Stimulated activated CD8-positive, alpha-beta memory T cell treated with anti-CD3 and anti-CD28 coated beads, Interleukin-12 subunit alpha, Interleukin-12 subunit beta, amount 100 ng/mL, for 24 hours (primary cell): ENCODE results near the gene TMEM134.

Experiments used
- DNase-seq: peaks from one replicate; pipeline ENCODE4 v3.0.0-alpha.2; 2020; ENCODE audit errors: extremely low read depth

TMEM134 gene

GRCh38 chr11:67458266-67458665, 10.8 kb downstream of the TMEM134 start:
- DNase-seq = no peak

DNA sequence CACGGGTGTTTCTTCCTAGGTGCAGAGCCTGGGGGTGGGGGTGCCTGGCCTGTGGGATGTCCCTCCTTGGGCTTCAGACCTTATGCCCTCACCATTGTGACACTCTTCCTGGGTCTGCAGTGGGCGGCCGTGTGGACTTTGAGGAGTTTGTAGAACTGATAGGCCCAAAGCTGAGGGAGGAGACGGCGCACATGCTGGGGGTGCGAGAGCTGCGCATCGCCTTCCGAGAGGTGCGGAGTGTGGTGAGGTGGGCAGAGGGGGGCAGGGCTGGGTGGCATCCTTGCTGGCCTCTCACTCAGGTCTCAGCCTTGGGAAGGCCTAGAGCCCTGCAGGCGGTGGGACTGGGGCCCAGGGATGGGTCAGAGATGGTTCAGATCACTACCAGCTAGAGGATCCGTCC, 11.6 kb downstream of the TMEM134 start:
- DNase-seq = no peak

DNA sequence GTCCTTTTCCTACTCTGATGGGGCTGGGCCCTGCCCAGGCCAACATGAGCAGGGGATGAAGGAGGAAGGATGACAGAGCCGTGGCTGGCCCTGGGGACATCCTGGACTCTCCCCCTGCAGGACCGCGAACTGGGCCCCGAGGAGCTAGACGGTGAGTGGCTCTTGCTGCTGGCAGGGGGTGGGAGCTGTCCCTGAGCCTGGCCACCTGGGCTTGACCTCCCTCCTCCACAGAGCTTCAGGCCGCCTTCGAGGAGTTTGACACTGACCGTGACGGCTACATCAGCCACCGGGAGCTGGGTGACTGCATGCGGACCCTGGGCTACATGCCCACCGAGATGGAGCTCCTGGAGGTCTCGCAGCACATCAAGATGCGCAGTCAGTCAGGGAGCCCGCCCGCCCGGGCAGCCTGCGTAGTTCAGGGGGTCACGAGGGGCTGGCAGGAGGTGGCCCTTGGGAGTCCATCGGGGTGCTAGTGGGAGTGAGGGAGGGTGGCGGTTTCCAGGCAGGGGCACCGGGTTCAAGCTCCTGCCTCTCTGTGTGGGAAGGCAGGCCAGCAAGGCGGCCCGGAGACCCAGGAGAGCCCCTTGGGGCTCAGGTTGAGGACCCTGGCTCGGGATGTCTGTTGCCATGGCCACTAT, 12.9 kb downstream of the TMEM134 start:
- DNase-seq = no peak

- DNase-seq = no peak
Observed at GRCh38 chr11:67455054-67455453, 14.0 kb downstream of the TMEM134 start, which contains the start of gene CABP4. Gene CABP4 (plus strand): TSS chr11:67455354. CDS start chr11:67455424, 70 bp downstream.

GRCh38 chr11:67453816-67454732, 15.0 kb downstream of the TMEM134 start:
- no peak for DNase-seq

DNA sequence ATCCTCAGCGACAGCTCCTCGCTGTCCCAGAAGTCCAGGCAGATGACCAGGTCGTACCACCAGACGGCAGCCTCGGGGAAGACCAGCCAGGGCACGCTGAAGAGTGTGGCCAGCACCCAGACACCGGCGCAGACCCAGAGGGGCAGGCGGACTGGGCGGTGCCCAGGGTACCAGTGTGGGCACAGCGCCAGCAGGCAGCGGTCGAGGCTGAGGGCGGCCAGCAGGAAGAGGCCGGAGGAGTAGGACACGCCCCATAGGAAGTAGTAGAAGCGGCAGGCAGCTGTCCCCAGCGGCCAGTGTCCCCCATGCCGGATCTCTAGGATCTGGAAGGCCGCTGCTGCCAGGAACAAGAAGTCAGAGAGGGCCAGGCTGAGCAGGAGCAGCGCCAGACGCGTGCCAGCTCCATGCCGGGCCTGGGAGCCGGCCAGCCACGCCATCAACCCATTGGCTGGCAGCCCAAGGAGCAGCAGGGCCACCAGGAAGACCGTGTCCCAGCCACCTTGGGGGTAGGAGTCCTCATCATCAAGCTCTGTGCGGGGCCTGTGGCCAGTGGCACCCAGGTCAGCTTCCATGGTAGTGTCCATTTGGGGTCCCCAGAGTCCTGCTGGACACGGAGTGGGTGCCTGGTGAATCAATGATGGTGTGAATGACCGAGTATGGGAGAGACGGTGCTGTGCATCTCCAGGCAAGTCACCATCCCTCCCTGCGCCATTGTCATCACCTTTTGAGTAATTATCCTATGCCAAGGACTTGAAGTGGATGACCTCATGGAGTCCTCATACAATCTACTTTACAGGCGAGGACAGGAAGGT, 16.7 kb downstream of the TMEM134 start, which contains the start of gene GPR152:
Gene GPR152, minus strand, starts transcription at position 589 of the 812 bp plus-strand sequence. Its CDS starts 5 bp downstream, at position 584.
- no peak for DNase-seq

DNA sequence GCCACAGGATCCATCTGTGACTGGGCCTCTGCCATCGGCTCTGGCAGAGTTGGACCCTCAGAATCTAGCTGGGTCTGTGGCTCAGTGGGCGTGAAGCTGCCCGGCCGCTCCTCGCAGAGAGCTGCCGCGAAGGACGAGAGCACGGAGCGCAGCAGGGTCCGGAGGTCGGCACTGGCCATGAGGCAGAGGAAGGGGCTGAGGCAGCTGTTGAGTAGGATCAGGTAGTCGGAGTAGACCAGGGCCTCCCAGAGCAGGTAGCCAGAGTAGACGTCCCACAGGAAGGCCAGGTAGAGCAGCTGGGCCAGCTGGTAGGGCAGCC, 17.4 kb downstream of the TMEM134 start:
- no peak for DNase-seq

- no peak for DNase-seq
Observed at GRCh38 chr11:67450796-67451657, 18.0 kb downstream of the TMEM134 start.

DNA sequence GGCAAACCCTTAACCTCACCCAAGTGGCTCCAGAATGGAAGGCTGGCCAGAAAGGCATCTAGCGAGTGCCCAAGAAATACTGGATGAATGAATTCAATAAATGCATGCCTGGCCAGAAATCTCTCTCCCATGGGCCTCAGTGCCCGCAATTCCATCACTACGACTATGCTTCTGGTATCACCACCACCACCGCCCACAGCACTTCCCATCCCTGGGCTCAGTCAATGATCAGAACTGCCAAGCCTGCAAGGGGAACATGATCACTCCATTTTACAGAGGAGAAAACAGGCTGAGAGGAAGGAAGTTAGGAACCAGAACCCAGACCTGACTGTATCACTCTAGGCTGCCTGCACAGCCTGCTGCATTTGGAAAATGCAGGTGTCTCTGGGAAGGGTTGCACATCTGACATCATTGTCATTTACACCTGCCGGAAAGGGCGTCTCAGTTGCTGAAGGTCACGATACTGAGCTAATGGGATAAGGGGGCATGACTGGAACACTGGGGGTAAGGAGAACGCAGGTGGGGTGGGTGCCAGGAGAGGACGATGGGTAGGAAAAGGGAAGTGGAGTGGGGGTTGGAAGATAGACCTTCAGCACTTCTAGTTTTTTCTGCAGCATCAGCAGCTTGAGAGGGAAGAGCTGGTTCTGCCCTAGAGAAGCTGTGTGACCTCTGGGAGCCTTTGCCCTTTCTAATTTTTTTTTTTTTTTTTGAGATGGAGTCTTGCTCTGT, 19.8 kb downstream of the TMEM134 start:
- DNase-seq = no peak

- no peak for DNase-seq
Observed at GRCh38 chr11:67448220-67448609, 20.8 kb downstream of the TMEM134 start.

DNA sequence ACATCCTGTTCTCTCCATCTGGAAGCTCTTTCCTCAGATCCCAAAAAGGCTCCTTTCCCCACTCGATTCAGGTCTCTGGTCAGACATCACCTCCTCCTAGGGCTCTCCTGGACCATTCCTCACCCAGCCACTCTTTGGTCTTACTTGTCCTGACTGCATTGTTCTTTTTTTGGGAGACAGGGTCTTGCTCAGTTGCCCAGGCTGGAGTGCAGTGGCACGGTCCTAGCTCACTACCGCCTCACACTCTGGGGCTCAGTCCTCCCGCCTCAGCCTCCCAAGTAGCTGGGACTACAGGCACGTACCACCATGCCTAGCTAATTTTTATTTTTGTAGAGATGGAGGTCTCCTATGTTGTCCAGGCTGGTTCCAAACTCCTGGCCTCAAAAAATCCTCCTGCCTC, 23.5 kb downstream of the TMEM134 start:
- DNase-seq = no peak

- DNase-seq = no peak
Observed at GRCh38 chr11:67442504-67443404, 26.3 kb downstream of the TMEM134 start.

DNA sequence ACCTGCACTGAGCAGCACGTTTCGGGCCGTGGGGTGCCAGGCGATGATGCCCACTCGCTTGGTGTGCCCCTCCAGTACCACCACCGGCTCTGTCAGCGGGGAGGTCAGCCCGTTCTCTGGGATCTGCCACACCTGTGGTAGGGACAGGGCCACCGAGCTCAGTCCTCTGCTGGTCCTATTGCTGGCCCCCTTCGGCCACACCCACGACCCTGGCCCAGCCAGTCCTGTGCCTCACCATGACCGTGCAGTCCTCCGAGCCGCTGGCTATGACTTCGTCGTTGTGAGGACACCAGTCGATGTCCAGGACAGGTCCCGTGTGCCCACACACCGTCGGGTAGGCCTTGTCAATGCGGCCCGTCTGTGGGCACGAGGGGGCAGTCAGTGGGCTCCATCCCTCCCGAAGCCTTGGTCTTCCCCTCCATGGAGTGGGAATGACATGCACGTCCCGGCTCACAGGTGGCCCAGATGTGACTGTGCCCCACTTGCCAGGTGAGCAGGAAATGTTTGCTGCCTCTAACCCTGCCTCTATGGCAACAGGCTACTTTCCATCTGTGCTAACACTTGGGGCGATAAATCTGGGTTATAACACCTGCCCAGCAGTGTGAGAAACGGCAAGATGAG, 27.2 kb downstream of the TMEM134 start:
- DNase-seq = no peak

DNA sequence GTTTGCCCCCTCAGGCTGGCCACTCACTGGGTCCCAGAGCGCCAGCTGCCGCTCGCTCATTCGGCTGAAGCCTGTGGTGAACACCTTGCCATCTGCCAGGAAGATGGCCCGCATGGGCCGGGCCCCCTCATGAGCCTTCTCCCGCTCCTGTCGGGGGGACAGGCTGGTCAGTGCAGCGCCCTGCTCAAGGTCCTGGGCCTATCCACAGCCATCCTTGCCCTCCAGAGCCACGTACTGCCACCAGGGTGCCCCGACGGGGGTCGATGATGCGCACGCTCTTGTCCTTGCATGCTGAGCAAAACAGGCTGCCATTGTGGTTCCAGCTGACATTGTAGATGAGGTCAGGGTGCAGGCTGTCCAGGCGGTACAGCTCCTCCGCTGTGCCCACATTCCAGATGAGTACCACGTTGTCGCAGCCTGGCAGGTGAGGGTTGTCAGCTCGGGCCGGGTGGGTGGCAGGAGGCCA, 27.9 kb downstream of the TMEM134 start:
- DNase-seq = no peak

DNA sequence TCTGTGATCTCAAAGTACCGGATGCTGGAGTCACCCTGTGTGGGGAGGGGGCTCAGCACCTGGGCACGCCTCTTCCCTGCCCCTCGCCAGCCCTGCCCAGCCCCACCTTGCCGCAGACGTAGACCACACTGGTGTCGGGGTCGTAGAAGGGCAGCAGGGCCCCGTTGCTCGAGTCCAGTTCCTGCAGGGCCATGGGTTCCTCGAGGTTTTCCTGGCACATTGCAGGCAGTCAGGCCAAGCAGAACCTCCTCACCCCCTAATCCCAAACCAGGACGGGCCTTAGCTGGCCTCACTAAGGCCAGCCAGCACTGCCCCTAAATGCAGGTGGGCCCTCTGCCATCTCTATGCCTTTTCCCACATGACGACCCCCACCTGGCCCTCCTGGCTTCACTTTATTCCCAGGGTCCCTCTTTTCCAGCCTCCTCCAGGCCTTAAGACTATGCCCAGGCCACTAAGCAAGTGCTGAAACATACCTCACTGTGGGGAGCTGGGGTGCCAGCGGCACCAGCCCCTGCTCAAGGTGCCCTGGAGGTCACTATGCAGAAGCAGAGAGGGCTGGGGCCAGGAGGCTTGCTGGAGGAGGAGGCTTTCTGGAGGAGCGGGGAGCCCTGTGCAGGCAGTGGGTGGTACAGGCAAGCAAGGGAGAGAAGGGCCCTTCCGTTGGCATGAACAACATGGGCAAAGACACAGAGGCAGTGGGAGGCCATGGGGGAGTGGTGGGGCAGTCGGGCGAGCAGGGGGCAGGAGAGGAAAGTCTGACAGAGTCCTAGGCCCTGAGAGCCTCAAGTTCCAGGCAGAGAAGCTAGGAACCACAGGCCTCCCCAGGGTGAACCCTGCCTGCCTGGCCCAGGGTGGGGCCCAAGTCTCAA, 28.6 kb downstream of the TMEM134 start:
- no peak for DNase-seq

DNA sequence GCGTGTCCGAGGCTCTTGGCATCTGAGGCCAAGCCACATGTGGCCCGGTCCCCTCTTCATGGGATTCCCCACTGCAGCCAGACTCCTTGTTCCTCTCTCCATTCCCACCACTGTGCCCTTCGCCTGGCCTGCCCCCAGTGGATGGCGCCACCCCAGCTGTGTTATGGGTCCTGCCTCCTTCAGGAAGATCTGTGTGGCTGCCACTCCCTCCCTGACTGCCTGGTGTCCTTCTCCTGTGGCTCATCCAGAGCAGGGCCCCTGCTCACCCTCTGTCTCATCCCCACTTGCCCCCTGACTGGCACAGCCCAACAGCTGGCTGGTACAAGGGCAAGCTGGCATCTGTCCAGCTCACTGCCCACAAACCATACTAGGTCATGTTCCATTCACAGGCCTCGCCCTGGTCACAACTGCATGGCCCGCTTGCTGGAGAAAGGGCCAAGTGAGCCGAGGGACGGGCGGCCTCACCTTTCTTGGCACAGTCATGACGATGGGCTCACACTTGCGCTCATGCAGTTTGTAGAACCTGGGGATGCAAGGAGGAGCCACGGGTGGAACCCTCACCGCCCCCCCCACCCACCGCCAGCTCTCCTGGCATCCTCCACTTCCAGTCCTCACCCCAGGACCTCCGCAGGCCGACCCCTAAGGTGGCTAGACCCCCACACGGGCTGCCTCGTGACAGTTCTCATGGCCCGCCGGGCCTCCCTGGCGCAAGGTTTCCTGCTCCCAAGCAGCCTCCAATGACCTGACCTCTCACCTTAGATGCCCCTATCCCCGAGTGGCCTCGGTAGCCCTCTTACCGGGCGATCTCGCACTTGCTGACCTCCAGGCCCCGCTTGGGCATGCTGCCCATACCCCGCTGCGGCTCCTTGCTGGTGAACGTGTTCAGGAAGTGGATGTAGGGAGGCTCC, 29.5 kb downstream of the TMEM134 start:
- DNase-seq = no peak
